Mesenteric fat pad (tissue), 1 donor: ENCODE measurements around the gene AATK. TPM values are rescaled to one million over a fixed set of nuclear protein-coding genes. Genes with fewer than 3 reads are reported as not detected.

Source experiments
- DNase-seq: peaks from one replicate; pipeline ENCODE4 v3.0.0-alpha.2; 2020; ENCODE audit warnings: low spot score
- total RNA-seq: library from RNA; stranded (reverse); fragmentation: NEBNext Ultra II Directional; extraction: Animal tissue kit (Norgen Biotek cat#: 25700); gene quantifications from one replicate; pipeline ENCODE4 v1.2.1, GENCODE V29; 2021
- donor health status: DM: yes; HTN: yes; CAD: no.

Gene AATK
- total RNA-seq, 1 donor from 2014 or later = 7.9 TPM

DNA sequence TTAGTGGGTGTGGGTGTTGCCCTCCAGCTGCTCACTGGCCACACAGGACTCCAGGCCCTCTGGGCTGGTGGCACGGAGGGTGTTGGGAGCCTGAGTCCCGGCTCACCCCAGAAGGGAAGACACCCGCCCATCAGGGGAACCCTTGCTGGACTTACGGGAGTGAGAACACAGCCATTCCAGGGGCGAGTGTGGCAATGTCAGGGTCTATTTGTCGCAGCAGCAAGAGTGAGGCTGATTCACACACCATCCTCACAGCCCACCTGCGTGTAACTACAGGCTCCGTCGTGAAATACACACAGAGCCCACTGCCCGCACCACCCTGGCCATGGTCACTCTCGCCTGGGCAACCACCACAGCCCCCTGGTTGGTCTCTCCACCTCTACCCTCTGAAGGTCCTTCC, 17.8 kb upstream of the AATK start:
- no peak for DNase-seq

GRCh38 chr17:81183316-81183715, 17.3 kb upstream of the AATK start:
- no peak for DNase-seq

DNA sequence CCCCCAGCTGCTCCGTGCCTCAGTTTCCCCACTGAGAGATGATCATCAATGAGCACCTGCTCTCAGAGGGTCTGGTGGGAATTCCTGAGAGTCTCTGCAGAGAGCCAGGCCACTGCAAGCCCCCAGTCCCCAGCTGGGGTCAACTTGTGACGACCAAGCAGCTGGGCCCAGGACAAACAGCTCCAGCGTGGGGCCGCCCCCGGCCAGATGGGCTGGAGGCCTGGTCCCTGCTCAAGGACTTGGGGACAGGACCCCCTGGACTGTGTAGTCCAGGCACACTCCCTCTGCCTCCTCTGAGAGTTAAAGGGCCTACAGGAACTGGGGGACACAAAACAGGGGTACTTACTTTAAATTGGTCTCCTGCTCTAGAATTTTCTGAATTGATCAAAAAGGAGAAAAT, 16.6 kb upstream of the AATK start:
- DNase-seq = no peak

DNA sequence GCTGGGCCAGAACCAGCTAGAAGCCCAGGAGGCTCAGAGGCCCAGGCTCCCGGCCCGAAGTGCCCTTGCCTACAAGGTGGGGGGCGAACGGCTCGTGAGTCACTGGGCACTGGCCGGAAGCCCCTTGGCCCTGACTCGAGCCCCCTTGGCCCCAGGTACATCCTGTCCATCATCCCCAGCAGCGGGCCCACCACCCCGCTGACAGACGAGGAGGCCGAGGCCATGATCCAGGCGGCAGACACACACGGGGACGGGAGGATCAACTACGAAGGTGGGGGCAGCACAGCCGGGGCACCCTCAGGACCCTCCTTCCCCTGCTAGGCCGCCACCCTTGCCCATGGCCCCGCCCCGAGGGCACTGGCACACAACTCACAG, 15.8 kb upstream of the AATK start:
- DNase-seq = no peak

- DNase-seq = no peak
Measured at GRCh38 chr17:81180836-81181810, 15.1 kb upstream of the AATK start.

- DNase-seq = no peak
Measured at GRCh38 chr17:81179861-81180260, 13.8 kb upstream of the AATK start.

DNA sequence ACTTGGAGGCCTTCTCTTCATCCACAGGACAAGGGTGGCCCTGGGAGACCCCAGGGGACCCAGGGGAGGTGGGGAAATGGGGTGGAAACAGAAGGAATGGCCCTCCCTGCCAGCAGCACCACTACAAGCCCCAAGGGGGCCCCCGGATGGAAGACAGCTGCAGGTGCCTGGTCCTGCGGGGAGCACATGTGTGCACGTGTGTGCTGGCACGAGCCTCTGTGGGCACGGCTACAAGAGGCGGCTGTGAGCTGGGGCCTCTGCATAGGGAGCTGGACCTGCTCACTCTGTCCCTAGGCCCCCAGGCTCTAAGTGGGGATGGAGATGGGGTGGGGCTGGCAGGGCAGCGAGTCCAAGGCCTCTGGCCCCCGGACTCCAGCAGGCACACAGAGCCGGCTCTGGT, 13.2 kb upstream of the AATK start:
- DNase-seq = no peak

GRCh38 chr17:81178136-81179091, 12.4 kb upstream of the AATK start:
- no peak for DNase-seq

DNA sequence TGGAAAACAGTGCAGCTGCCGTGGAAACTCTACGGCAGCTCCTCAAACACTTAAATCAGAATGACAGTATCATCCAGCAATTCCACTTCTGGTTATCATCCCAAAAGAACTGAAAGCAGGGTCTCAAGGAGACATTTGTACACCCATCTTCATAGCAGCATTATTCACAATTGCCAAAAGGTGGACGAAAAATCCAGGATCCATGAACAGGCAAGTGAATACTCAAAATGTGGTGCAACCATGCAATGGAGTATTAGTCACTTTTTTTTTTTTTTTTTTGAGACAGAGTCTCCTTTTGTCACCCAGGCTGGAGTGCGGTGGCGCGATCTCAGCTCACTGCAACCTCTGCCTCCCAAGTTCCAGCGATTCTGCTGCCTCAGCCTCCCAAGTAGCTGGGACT, 10.6 kb upstream of the AATK start:
- no peak for DNase-seq

- no peak for DNase-seq
Measured at GRCh38 chr17:81173762-81174155, 7.7 kb upstream of the AATK start.

GRCh38 chr17:81173052-81173761, 7.2 kb upstream of the AATK start:
- no peak for DNase-seq

DNA sequence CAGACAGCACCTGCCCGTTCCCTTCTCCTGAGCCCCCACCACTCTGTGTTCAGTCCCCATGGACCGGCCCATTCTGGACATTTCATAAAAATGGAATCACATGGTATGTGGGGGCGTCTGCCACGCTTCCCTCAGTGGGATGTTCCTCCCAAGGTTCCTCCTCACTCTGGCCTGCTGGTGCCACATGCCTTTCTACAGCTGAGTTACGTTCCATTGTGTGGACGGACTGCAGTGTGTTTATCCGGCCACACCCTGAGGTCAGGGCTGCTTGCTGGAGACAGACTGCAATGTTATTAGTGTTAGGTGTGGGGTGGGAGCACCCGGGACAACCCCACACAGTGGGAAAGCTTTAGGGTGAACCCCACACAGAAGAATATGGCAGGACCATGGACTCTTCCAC, 5.9 kb upstream of the AATK start:
- no peak for DNase-seq

DNA sequence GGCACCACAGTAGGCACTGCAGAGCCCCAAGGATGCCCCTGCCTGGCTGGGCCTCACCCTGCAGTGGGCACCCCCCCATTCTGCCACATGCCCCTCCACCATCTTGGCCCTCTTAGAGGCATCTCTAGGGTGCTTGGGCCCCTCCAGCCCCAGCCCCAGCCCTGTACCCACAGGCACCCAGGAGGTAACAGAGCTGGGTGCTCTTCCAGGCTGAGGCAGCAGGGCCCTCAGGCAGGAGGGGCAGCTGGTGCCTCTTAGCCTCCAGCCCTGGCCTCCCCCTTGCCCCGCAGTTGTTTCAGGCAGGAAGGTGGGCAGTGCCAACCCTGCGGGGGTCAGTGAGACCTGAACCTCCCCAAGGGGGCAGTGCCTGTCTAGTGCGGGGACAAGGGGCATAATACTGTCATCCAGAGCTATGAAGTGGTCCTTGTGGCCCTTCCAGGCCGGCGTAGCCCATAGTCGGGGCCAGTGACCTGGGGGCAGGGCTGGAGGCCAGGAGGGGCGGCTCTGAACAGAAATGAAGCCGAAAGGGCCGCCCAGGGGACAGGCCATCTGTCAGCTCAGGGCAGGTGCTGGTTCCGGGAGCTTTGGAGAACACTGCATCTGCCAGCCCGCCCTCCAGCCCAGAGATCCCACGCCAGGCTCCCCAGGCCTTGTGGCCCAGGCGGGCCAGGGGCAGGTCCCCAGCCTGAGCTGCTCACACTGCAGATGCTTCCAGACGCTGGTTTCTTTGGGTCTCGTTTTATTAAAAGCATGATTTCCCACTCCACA, 4.9 kb upstream of the AATK start:
- DNase-seq = no peak

DNA sequence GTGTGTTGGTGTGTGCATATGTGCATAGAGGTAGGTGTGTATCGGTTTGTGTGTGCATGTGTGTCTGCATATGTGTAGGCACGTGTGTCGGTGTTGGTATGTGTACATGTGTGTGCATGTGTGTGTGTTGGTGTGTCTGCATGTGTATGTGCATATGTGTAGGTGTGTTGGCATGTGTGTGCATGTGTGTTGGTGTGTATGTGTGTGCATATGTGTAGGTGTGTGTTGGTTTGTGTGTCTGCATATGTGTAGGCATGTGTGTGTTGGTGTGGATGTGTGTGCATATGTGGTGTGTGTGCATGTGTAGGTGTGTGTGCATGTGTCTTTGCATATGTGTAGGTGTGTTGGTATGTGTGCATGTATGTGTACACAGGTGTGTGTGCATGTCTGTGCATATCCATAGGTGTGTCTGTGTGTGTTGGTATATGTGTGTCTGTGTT, 3.9 kb upstream of the AATK start:
- DNase-seq = no peak

DNA sequence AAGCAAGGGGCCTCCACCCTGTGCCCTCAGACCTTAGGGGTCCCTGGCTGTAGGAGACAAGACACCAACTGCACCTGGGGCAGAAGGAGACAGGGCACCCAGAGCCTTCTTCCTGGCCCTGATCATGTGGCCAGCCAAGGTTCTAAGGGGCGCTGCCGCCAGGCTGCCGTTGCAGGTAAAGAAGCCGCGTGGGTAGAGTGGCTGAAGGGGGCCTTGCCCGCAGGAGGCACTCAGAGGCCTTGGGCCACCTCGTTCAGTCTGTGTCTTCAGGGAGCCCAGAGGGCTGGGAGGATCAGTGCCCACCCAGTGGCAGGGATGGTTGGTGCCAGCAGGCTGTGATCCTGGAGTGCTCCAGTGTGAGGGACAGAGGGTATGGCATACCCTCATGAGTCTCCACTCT, 1.6 kb upstream of the AATK start:
- DNase-seq = no peak

DNA sequence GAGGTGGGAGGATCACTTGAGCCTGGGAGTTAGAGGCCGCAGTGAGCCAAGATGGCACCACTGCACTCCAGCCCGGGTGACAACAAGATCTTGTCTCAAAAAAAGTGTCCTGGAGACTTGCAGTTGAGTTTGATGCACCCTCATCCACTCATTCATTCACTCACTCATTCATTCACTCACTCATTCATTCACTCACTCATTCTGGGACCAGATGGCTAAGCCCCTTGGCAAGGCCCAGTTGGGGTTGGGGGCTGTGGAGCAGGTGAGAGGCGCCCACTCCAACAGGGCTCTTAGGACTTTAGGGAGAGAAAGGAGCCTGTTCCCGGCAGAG, 1.1 kb upstream of the AATK start:
- no peak for DNase-seq

DNA sequence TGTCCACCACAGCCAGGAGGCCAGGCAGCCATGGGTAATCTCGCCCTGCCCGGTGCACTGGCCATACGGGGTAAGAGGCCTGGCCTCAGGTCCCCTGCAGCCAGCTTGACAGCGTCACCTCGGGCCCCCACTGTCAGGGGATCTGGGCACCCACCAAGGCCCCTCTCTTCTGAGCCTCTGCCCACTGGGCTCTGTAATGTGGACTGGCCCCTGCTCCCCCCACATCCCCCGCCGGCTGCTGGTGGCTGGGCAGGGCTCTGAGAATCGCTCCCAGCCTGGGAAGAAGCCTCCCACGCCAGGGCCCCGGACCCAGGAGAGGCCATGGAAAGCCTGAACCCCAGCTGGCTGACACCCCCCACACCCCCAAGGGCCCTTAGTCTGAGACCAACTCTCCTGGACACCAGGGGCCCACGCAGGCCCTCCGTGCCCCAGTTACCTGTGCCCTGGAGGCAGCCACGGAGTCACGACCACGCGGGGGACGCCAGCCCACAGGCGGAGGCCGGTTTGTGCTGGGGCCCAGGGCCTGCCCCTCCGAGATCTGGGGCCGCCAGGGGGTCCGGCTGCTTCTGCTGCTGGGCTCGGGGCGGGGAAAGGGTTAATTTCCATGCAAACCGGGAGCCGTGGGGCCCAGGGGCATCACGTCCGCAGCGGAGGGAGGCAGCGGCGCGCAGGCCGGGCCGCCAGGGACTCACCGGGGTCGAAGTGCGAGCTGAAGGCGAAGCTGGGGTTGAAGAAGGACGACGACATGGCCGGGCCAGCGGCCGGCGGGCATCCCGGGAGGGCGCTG, 582 bp downstream of the AATK start, which contains the start of gene PVALEF:
TSS of gene PVALEF (plus strand) at position 262 of the 787 bp plus-strand sequence. CDS start 15,720 bp downstream, outside the sequence.
- DNase-seq = no peak

DNA sequence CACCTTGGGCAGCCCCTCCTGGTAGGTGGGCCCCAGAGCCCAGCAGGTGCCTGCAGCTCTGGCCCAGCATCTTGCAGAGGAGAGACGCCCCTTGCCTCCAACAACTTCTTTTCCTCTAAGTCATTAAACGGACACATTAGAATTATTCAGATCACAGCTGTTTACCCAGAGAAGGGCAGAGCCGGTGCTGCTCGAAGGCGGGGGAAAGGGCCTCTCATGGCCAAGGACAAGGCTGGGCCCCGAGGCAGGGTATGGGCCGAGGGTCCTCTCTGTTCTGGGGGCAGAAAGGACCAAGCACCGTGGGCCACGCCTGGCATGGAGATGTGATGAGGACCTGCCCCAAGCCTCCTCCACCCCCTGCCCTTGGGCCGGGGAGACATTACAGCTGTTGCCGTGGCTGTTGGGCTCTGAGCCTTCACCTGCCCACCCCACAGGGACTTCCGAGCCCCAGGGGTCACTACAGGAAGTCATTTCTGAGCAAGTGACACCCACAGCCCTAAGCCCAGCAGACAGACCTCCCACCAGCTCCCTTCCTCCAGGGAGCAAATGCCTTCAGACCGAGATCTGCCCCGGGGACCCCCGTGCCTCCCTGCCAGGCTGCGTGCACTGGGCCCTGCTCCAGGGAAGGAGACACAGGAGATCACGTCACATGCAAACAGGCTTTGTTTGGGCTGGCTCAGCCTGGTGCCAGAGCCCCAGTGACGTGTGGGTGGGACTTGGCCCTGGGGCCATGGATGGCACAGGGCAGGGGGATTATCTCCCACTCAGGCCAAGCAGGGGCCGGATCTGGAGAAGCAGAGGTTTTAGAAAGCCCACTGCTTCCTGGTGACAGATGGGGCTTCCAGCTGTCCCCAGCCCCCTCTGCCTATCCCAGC, 1.4 kb downstream of the AATK start:
- no peak for DNase-seq
